ENCODE results near the gene APOH. TPM values are rescaled to one million over a fixed set of nuclear protein-coding genes. Genes with fewer than 3 reads are reported as not detected.

APOH gene
- total RNA-seq, 4 donors from 2014 or later = 1.1 TPM; not detected in 3

DNA sequence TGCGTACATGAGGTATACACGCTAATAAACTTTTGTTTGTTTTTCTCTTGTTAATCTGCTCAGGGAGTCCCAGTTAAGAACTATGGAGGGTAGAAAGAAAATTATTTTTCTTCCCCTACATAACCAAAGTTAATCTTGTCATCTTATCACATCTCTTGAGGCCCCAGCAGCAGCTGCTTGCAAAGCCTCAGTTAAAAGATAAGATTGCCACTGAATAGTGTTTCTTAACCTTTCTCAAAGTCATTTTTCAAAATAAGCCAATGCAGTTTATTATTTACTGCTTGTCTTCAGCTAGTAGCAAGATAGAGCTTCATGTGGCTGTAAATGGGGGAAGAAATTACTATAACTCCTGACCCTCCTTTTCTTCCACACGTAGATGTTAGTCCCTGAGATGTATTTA, 21.5 kb upstream of the APOH start:
- Histone ChIP-seq H3K27ac (no peak overlapping the region), H3K27me3 (no peaks in the 10 kb centered on the region), H3K9me3 (no peaks in the 10 kb centered on the region), H3K4me3 (no peak overlapping the region), H3K4me1 (no peaks in the 10 kb centered on the region), H3K36me3 (no peaks in the 10 kb centered on the region)
- DNase-seq = no peak
- TF ChIP-seq, protein P1, sequence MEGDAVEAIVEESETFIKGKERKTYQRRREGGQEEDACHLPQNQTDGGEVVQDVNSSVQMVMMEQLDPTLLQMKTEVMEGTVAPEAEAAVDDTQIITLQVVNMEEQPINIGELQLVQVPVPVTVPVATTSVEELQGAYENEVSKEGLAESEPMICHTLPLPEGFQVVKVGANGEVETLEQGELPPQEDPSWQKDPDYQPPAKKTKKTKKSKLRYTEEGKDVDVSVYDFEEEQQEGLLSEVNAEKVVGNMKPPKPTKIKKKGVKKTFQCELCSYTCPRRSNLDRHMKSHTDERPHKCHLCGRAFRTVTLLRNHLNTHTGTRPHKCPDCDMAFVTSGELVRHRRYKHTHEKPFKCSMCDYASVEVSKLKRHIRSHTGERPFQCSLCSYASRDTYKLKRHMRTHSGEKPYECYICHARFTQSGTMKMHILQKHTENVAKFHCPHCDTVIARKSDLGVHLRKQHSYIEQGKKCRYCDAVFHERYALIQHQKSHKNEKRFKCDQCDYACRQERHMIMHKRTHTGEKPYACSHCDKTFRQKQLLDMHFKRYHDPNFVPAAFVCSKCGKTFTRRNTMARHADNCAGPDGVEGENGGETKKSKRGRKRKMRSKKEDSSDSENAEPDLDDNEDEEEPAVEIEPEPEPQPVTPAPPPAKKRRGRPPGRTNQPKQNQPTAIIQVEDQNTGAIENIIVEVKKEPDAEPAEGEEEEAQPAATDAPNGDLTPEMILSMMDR (IDR thresholded peaks at IDR 0.05) = no peak
- TF ChIP-seq POLR2A (IDR thresholded peaks at IDR 0.05) = no peak

DNA sequence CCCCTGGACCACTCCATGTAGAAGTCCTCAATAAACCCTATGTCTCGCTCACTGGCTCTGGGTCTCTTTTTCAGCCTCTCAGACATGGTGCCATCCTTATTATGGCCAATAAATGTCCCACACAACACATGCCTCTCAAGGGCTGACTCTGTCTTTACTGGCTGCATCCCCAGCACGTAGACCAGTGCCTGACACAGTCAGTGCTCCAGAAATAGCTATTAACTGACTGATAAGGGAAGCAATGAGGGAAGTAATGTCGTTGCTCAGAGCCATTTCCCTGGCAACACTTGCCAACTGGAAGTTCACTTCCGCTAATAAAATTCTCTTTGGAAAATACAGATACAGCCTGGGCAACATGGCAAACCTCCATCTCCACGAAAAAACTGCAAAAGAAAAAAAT, 19.1 kb upstream of the APOH start:
- DNase-seq = no peak
- Histone ChIP-seq H3K36me3 (no peaks in the 10 kb centered on the region), H3K9me3 (no peaks in the 10 kb centered on the region), H3K4me3 (no peak overlapping the region), H3K4me1 (no peaks in the 10 kb centered on the region), H3K27me3 (no peaks in the 10 kb centered on the region), H3K27ac (no peak overlapping the region)
- TF ChIP-seq, protein P1 (IDR thresholded peaks at IDR 0.05) = no peak
- TF ChIP-seq POLR2A (IDR thresholded peaks at IDR 0.05) = no peak

DNA sequence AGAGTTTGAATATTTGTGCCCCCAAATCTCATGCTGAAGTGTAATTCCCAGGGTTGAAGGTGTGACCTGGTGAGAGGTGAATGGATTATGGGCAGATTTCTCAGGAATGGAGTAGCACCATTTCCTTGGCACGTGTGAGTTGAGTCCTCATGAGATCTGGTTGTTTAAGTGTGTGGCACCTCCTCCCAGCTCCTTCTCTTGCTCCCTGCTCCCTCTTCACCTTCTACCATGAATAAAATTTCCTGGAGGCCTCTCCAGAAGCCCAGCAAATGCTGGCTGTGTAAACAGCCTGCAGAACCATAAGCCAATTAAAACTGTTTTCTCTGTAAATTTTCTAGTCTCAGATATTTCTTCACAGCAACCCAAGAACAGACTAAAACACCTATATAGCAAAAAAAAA, 12.6 kb upstream of the APOH start:
- H3K27ac ChIP-seq = no peak overlapping the region
- H3K27me3 ChIP-seq = no peaks in the 10 kb centered on the region
- no peak for DNase-seq
- H3K4me3 ChIP-seq = no peak overlapping the region
- H3K36me3 ChIP-seq = no peaks in the 10 kb centered on the region
- no peaks in the 10 kb centered on the region for H3K9me3 ChIP-seq
- no peaks in the 10 kb centered on the region for H3K4me1 ChIP-seq
- TF ChIP-seq POLR2A (IDR thresholded peaks at IDR 0.05) = no peak
- TF ChIP-seq, protein P1 (IDR thresholded peaks at IDR 0.05) = no peak

DNA sequence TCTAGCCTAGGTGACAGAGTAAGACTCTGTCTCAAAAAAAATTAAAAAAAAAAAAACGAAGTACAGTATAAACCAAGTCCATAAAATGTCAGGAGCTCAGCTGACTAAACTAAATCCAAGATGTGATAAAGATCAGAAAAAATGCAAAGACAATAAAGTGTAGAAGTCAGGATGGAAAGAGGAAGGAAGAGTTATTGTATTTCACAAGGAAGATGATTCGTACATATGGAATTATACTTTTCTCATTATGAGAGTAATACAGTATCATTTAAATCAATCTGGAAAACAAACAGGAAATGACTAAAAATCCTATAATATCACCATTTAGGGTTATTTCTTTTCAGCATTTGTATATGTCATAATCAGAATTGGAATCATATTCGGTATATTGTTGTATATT, 11.4 kb upstream of the APOH start:
- no peaks in the 10 kb centered on the region for H3K27me3 ChIP-seq
- no peaks in the 10 kb centered on the region for H3K9me3 ChIP-seq
- no peak for DNase-seq
- TF ChIP-seq, protein P1 (IDR thresholded peaks at IDR 0.05) = no peak
- no peak for TF ChIP-seq POLR2A (IDR thresholded peaks at IDR 0.05)
- H3K36me3 ChIP-seq = no peaks in the 10 kb centered on the region
- no peak overlapping the region for H3K4me3 ChIP-seq
- H3K27ac ChIP-seq = no peak overlapping the region
- H3K4me1 ChIP-seq = no peaks in the 10 kb centered on the region

DNA sequence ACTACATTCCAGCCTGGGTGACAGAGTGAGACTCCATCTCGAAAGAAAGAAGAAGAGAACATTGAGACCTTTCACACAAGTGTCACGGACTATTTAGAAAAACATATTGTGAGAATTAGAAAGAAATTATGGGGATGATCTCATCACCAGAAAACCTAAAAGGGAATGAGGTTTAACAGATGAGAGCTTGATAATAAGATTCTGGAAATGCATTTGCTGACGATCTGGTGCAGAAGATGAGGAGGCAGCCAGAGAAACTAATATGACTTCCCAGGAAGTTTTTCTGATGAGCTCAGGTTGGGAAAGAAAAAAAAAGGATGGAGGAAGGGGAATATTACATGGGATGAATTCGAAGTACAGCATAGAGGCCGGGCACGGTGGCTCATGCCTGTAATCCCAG, 10.8 kb upstream of the APOH start:
- Histone ChIP-seq H3K36me3 (no peaks in the 10 kb centered on the region), H3K4me1 (no peaks in the 10 kb centered on the region), H3K9me3 (no peaks in the 10 kb centered on the region), H3K27ac (no peak overlapping the region), H3K4me3 (no peak overlapping the region), H3K27me3 (no peaks in the 10 kb centered on the region)
- no peak for DNase-seq
- TF ChIP-seq, protein P1 (IDR thresholded peaks at IDR 0.05) = no peak
- TF ChIP-seq POLR2A (IDR thresholded peaks at IDR 0.05) = no peak

DNA sequence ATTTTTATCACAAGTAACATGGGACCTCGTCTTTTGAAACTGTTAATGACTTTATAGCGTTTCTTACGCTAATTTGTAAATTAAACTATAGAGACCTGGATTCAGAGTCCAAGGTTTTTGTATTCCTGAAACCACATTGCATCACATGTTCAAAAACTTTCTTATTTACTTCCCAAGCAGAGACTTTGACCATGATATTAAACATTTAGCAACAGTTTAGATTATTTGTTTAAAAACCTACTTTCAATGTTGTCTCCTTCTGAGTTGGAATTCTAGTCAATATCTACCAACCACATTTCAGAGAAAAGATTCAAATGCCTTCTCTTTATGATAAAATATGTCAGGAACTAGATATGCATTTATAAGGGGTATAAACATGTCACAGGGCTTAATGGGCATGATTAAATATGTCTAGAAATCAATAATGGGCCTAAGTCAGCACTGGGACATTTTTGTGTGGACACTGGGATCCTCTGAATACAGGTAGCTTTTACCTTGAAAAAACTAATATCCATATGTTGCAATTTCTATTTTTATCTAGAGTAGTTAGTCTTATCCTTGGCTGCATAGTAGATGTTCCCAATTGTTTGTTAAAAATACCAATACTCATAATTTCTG, 6.3 kb upstream of the APOH start:
- TF ChIP-seq POLR2A (IDR thresholded peaks at IDR 0.05) = no peak
- TF ChIP-seq, protein P1 (IDR thresholded peaks at IDR 0.05) = no peak
- no peaks in the 10 kb centered on the region for H3K36me3 ChIP-seq
- H3K27me3 ChIP-seq = no peaks in the 10 kb centered on the region
- no peak for DNase-seq
- H3K9me3 ChIP-seq = no peaks in the 10 kb centered on the region
- no peak overlapping the region for H3K27ac ChIP-seq
- no peaks in the 10 kb centered on the region for H3K4me1 ChIP-seq
- no peak overlapping the region for H3K4me3 ChIP-seq
